Measurements from ENCODE around the gene MRPL17.

GRCh38 chr11:6682591-6682935 is 577 bp downstream of the MRPL17 start:
- TF ChIP-seq CTCF (conservative IDR thresholded peaks at IDR 0.05) (no peak), ZFX (IDR thresholded peaks at IDR 0.05) (no peak)

Data from C4-2B (cell line).